ENCODE results near the gene ZNF544. TPM values are rescaled to one million over a fixed set of nuclear protein-coding genes. Genes with fewer than 3 reads are reported as not detected.

ZNF544 gene
- total and polyA plus RNA-seq, 2 donors (not counting 1 experiment from before 2014, with no cell fraction given), result 37.1 to 65.7 TPM

DNA sequence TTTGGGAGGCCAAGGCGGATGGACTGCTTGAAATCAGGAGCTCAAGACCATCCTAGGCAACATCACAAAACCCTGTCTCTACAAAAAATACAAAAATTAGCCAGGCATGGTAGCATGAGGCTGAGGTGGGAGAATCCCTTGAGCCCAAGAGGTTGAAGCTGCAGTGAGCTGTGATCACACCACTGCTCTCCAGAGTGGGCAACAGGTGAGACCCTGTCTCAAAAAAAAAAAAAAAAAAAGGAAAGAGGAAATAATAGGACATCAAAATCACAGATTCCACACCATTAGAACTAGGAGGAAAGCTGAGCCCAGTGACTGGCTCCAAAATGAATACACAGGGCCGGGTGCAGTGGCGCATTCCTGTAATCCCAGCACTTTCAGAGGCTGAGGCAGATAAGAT is 46.9 kb downstream of the ZNF544 start:
- WGBS (ENCODE audit: insufficient coverage), result 100% methylated on average over 2 of the region's 3 CpGs
- Histone ChIP-seq H3K9me3 (ENCODE audit: control extremely low read depth in 1 of 3, control insufficient read depth in 2 of 3, insufficient read depth in 1 of 3, low read length in 2 of 3) (peaks cover 4 to 53% (median 11%) of the 10 kb centered on the region in 3 donors), H4K20me1 (ENCODE audit: control insufficient read depth, insufficient read depth, low read length, poor library complexity, severe bottlenecking) (no peaks in the 10 kb centered on the region), H3K79me2 (ENCODE audit: control insufficient read depth, insufficient read depth, low read length) (peaks cover 18% of the 10 kb centered on the region), H3K4me1 (ENCODE audit: control insufficient read depth in 2 of 2, insufficient read depth in 2 of 2, low read length in 2 of 2) (peaks cover 13 to 19% of the 10 kb centered on the region in 2 donors), H3K9ac (ENCODE audit: low read length) (no peak overlapping the region), H3K27ac (ENCODE audit: low read length in 2 of 2) (no peak overlapping the region), H2AFZ (ENCODE audit: insufficient read depth, low read depth, low read length, poor library complexity, severe bottlenecking) (no peak overlapping the region), H3K4me3 (ENCODE audit: control extremely low read depth in 1 of 5, extremely low read depth in 1 of 5, insufficient read depth in 1 of 5, low read depth in 2 of 5, low read length in 4 of 5) (no peak overlapping the region), H3K36me3 (replicated peaks in 1 of 2; ENCODE audit: control extremely low read depth in 1 of 2, control insufficient read depth in 1 of 2, extremely low read depth in 1 of 2, insufficient read depth in 2 of 2, low read length in 1 of 2) (peaks cover 0 to 2% of the 10 kb centered on the region in 2 experiments), H3K27me3 (replicated peaks in 1 of 4; ENCODE audit: control extremely low read depth in 1 of 4, control insufficient read depth in 3 of 4, insufficient read depth in 4 of 4, low read length in 3 of 4) (no peaks in the 10 kb centered on the region), H3K4me2 (replicated peaks; ENCODE audit: low read depth, low read length, poor library complexity, severe bottlenecking) (no peak overlapping the region)
- no peak overlapping the region for H3K27ac Mint-ChIP-seq
- TF ChIP-seq EZH2 (IDR thresholded peaks at IDR 0.05; ENCODE audit: borderline replicate concordance, insufficient read depth, low read depth, low read length, poor library complexity, severe bottlenecking), result no peak
- TF ChIP-seq, protein P1, sequence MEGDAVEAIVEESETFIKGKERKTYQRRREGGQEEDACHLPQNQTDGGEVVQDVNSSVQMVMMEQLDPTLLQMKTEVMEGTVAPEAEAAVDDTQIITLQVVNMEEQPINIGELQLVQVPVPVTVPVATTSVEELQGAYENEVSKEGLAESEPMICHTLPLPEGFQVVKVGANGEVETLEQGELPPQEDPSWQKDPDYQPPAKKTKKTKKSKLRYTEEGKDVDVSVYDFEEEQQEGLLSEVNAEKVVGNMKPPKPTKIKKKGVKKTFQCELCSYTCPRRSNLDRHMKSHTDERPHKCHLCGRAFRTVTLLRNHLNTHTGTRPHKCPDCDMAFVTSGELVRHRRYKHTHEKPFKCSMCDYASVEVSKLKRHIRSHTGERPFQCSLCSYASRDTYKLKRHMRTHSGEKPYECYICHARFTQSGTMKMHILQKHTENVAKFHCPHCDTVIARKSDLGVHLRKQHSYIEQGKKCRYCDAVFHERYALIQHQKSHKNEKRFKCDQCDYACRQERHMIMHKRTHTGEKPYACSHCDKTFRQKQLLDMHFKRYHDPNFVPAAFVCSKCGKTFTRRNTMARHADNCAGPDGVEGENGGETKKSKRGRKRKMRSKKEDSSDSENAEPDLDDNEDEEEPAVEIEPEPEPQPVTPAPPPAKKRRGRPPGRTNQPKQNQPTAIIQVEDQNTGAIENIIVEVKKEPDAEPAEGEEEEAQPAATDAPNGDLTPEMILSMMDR (IDR thresholded peaks at IDR 0.05), result no peak
- DNase-seq (no peak), ATAC-seq (ENCODE audit: low read depth) (no peak)
- POLR2A ChIA-PET, result interaction anchor here (0.7 kb wide), 1 partner anchor 840 kb away, joined by 5 read pairs; no protein-coding TSS in a partner anchor
- no peaks in the 10 kb centered on the region for H3K9me3 Mint-ChIP-seq (ENCODE audit: insufficient read depth)
- CTCF ChIA-PET, result interaction anchor here (0.7 kb wide), 1 partner anchor 849 kb away, joined by 3 read pairs; no protein-coding TSS in a partner anchor
- H3K4me3 Mint-ChIP-seq, result no peak overlapping the region
- H3K4me1 Mint-ChIP-seq, result peaks cover 29% of the 10 kb centered on the region
- intact Hi-C loops (cut with micrococcal nuclease), result no loop called here
- H3K27me3 Mint-ChIP-seq, result no peaks in the 10 kb centered on the region

DNA sequence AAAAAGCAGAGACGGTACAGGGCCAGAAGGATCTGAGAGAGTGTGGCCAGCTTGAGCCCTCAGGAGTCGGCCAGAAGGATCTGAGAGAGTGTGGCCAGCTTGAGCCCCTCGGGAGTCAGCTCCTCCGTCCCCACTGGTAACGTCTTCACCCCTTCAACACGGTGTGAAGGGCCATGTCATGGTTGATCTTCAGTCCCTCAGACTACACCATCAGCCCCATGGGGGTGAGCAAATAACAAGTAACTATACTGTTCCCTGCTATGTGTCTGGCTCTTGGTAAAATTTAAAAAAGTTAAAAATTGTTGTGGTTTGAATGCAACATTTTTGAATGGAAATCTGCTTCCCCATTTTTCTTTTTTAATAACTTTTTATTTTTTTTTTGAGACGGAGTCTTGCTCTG is 48.5 kb downstream of the ZNF544 start:
- H3K4me3 ChIP-seq (ENCODE audit: control extremely low read depth in 1 of 5, extremely low read depth in 1 of 5, insufficient read depth in 1 of 5, low read depth in 2 of 5, low read length in 4 of 5), result no peak overlapping the region
- H3K9me3 Mint-ChIP-seq (ENCODE audit: insufficient read depth), result no peaks in the 10 kb centered on the region
- H3K9ac ChIP-seq (ENCODE audit: low read length), result no peak overlapping the region
- peaks cover 0 to 2% of the 10 kb centered on the region in 2 experiments for H3K36me3 ChIP-seq (replicated peaks in 1 of 2; ENCODE audit: control extremely low read depth in 1 of 2, control insufficient read depth in 1 of 2, extremely low read depth in 1 of 2, insufficient read depth in 2 of 2, low read length in 1 of 2)
- H3K27ac Mint-ChIP-seq, result no peak overlapping the region
- no peak overlapping the region for H3K4me2 ChIP-seq (replicated peaks; ENCODE audit: low read depth, low read length, poor library complexity, severe bottlenecking)
- peaks cover 13 to 19% of the 10 kb centered on the region in 2 donors for H3K4me1 ChIP-seq (ENCODE audit: control insufficient read depth in 2 of 2, insufficient read depth in 2 of 2, low read length in 2 of 2)
- intact Hi-C loops (cut with micrococcal nuclease), result no loop called here
- POLR2A ChIA-PET, result no interaction called here
- peak overlapping the region; percentile 60 for H3K4me3 Mint-ChIP-seq
- H3K27ac ChIP-seq (ENCODE audit: low read length in 2 of 2), result no peak overlapping the region
- H3K4me1 Mint-ChIP-seq, result peaks cover 38% of the 10 kb centered on the region
- ATAC-seq (ENCODE audit: low read depth) (no peak), DNase-seq (no peak)
- no peak for TF ChIP-seq EZH2 (IDR thresholded peaks at IDR 0.05; ENCODE audit: borderline replicate concordance, insufficient read depth, low read depth, low read length, poor library complexity, severe bottlenecking)
- TF ChIP-seq, protein P1 (IDR thresholded peaks at IDR 0.05), result no peak
- no peaks in the 10 kb centered on the region for H3K27me3 ChIP-seq (replicated peaks in 1 of 4; ENCODE audit: control extremely low read depth in 1 of 4, control insufficient read depth in 3 of 4, insufficient read depth in 4 of 4, low read length in 3 of 4)
- H3K27me3 Mint-ChIP-seq, result no peaks in the 10 kb centered on the region
- CTCF ChIA-PET, result no interaction called here
- peaks cover 0 to 38% (median 3%) of the 10 kb centered on the region in 3 donors for H3K9me3 ChIP-seq (ENCODE audit: control extremely low read depth in 1 of 3, control insufficient read depth in 2 of 3, insufficient read depth in 1 of 3, low read length in 2 of 3)
- no peaks in the 10 kb centered on the region for H4K20me1 ChIP-seq (ENCODE audit: control insufficient read depth, insufficient read depth, low read length, poor library complexity, severe bottlenecking)
- H3K79me2 ChIP-seq (ENCODE audit: control insufficient read depth, insufficient read depth, low read length), result peaks cover 26% of the 10 kb centered on the region
- 94% methylated on average over 5 of the region's 7 CpGs for WGBS (ENCODE audit: insufficient coverage)
- H2AFZ ChIP-seq (ENCODE audit: insufficient read depth, low read depth, low read length, poor library complexity, severe bottlenecking), result no peak overlapping the region
